Stomach (tissue), 19 donors: ENCODE results near the gene KCNG2. TPM values are rescaled to one million over a fixed set of nuclear protein-coding genes. Genes with fewer than 3 reads are reported as not detected.
A peak's percentile ranks its signal among the peaks of the same experiment; 100 is the strongest.
"Not testable (repeated sequence)": the region's sequence is repeated elsewhere in the genome, so short reads cannot be mapped to it uniquely, and the experiment has no call there.

Experiments
- DNase-seq, 2 donors: peaks; one replicate each; pipeline versions ENCODE4 v3.0.0 to v3.0.0-alpha.2; 2013 to 2019
- H3K27ac ChIP-seq, 5 donors: fragments of 200-600 bp in 4 of 5; sonication (generic) in 4 of 5; one replicate each; pipeline ENCODE4 v1.5.1; 2013 to 2019; ENCODE audit warnings: mild to moderate bottlenecking in 1 of 5, moderate library complexity in 1 of 5
- H3K27me3 ChIP-seq, 3 donors: fragments of 200-600 bp; sonication (generic); one replicate each; pipeline ENCODE4 v1.5.1; 2017 to 2019; ENCODE audit warnings: mixed run types in 1 of 3
- H3K36me3 ChIP-seq, 4 donors: fragments of 200-600 bp; sonication (generic); 1 replicate in 3 of 4; 2 replicates in 1 of 4; pipeline ENCODE4 v1.5.1; 2016 to 2019
- H3K4me1 ChIP-seq, 4 donors: fragments of 200-600 bp; sonication (generic); one replicate each; pipeline ENCODE4 v1.5.1; 2016 to 2019
- H3K4me3 ChIP-seq, 4 donors: fragments of 200-600 bp; sonication (generic) in 3 of 4; one replicate each; pipeline ENCODE4 v1.5.1; 2016 to 2019; ENCODE audit warnings: mild to moderate bottlenecking in 1 of 4
- H3K9me3 ChIP-seq, 4 donors: fragments of 200-600 bp; sonication (generic); one replicate each; pipeline ENCODE4 v1.5.1; 2016 to 2019
- CTCF ChIP-seq, 7 experiments: fragments of 450-650 bp in 4 of 7; fragments of 200-600 bp in 3 of 7; sonication (generic) in 3 of 7; IDR thresholded peaks; one replicate each; pipeline ENCODE4 v1.5.1; 2016 to 2019; ENCODE audit warnings: antibody characterized with exemption in 7 of 7, control low read depth in 2 of 7, mild to moderate bottlenecking in 1 of 7
- EP300 ChIP-seq: sonication (generic); formaldehyde crosslinking; IDR thresholded peaks from one replicate; pipeline ENCODE4 v1.6.1; 2017; ENCODE audit warnings: antibody characterized with exemption
- POLR2A ChIP-seq, 4 donors: fragments of 450-650 bp; IDR thresholded peaks; one replicate each; pipeline ENCODE4 v1.6.1; 2016; ENCODE audit warnings: antibody characterized with exemption in 4 of 4, control low read depth in 2 of 4, mild to moderate bottlenecking in 1 of 4, moderate library complexity in 1 of 4
- POLR2AphosphoS5 ChIP-seq, 3 donors: sonication (generic); formaldehyde crosslinking; IDR thresholded peaks; one replicate each; pipeline ENCODE4 v1.6.1; 2016; ENCODE audit warnings: antibody characterized with exemption in 3 of 3
- WGBS, 5 donors: extraction: QIAGEN DNeasy Blood & Tissue Kit in 3 of 5; methylation state at CpG; one replicate each; pipeline versions ENCODE4 v1.1.5 to v1.1.7; 2013 to 2018; 5-methylcytosine and 5-hydroxymethylcytosine counted together
- intact Hi-C: fragments of 100-400 bp; cut with DNase I; formaldehyde crosslinking; loops from one replicate; pipeline ENCODE4 v1.15.1; 2023; ENCODE audit warnings: low total_unique reads
- long read RNA-seq, 10 donors: transcript quantifications; one replicate each; lab custom pipeline, GENCODE V29; 2026
- polyA plus RNA-seq, 3 donors: library from polyadenylated mRNA; stranded (reverse); fragments of 200-250 nt; gene quantifications; one replicate each; pipeline ENCODE4 v1.2.3, GENCODE V29; 2013
- total RNA-seq, 5 donors: library from RNA; depleted of rRNA; stranded (reverse); fragments of >200 nt; gene quantifications; one replicate each; pipeline versions ENCODE4 v1.1.0 to v1.2.3, GENCODE V29; 2014 to 2016
- donor health status: healthy with polysubstance abuse.
- donor health status: Bipolar disorder and iron deficiency.
- donor health status: healthy.

Gene KCNG2
- total RNA-seq (1 to 10 TPM in 1 of 5 donors, under 1 TPM in 1, not detected in 3; 0.92 to 2.3 TPM), polyA plus RNA-seq (under 1 TPM in 1 of 3 donors, not detected in 2; 0.08 TPM)
- long read RNA-seq, donor 1: 0 reads
- long read RNA-seq, donor 2: 0 reads
- long read RNA-seq, donor 3: 0 reads
- long read RNA-seq, donor 4: 0 reads
- long read RNA-seq, donor 5: 0 reads
- long read RNA-seq, donor 6: 0 reads
- long read RNA-seq, donor 7: 0 reads
- long read RNA-seq, donor 8: 0 reads
- long read RNA-seq, donor 9: 0 reads
- long read RNA-seq, donor 10: 0 reads

- no peaks in the 10 kb centered on the region for H3K9me3 ChIP-seq
- H3K27me3 ChIP-seq: peaks cover 16 to 67% (median 48%) of the 10 kb centered on the region in 3 donors
- peak within 1 kb of the TSS; percentile 31 to 51 (median 41) for H3K4me3 ChIP-seq
- no peaks in the 10 kb centered on the region for H3K36me3 ChIP-seq
- intact Hi-C loops: no loop called here
- WGBS, 5 donors: 5 to 39% (median 12%) methylated on average over 10 to 92 of the region's 92 CpGs
- TF ChIP-seq POLR2A (IDR thresholded peaks at IDR 0.05) (no peak), CTCF (IDR thresholded peaks at IDR 0.05) (no peak), EP300 (no peak), POLR2AphosphoS5 (IDR thresholded peaks at IDR 0.05) (no peak)
- H3K27ac ChIP-seq: no peak within 1 kb of the TSS
- peak in 1 of 2 donors; percentile 79 for DNase-seq
- peaks cover 18 to 30% (median 23%) of the 10 kb centered on the region in 4 donors for H3K4me1 ChIP-seq
Measured at GRCh38 chr18:79797518-79798345, at the start of gene KCNG2. TSS of gene KCNG2 (plus strand) at chr18:79797938. CDS start at chr18:79863668, 65,730 bp downstream.

- Histone ChIP-seq H3K27me3 (no peaks in the 10 kb centered on the region), H3K4me3 (no peak overlapping the region), H3K36me3 (peaks cover 14 to 62% (median 55%) of the 10 kb centered on the region in 4 donors), H3K4me1 (no peaks in the 10 kb centered on the region), H3K27ac (no peak overlapping the region), H3K9me3 (peaks cover 0 to 4% (median 0%) of the 10 kb centered on the region in 4 donors)
- no peak for TF ChIP-seq EP300
- no peak for TF ChIP-seq CTCF (IDR thresholded peaks at IDR 0.05)
- no peak for TF ChIP-seq POLR2A (IDR thresholded peaks at IDR 0.05)
- no peak for TF ChIP-seq POLR2AphosphoS5 (IDR thresholded peaks at IDR 0.05)
- WGBS, 5 donors: 84 to 91% (median 90%) methylated on average over 23 to 36 of the region's 36 CpGs
- no peak for DNase-seq
- intact Hi-C loops: no loop called here
Measured at GRCh38 chr18:79748321-79749180, 49.2 kb upstream of the KCNG2 start.

- intact Hi-C loops: no loop called here
- 84 to 91% (median 87%) methylated on average over 49 of the region's 49 CpGs for WGBS, 5 donors
- peak in 1 of 2 donors; percentile 81 for DNase-seq
- H3K36me3 ChIP-seq: peaks cover 23 to 62% (median 58%) of the 10 kb centered on the region in 4 donors
- no peak for TF ChIP-seq POLR2A (IDR thresholded peaks at IDR 0.05)
- no peak for TF ChIP-seq POLR2AphosphoS5 (IDR thresholded peaks at IDR 0.05)
- TF ChIP-seq EP300: no peak
- H3K4me3 ChIP-seq: no peak overlapping the region
- H3K9me3 ChIP-seq: peaks cover 0 to 4% (median 0%) of the 10 kb centered on the region in 4 donors
- H3K27ac ChIP-seq: no peak overlapping the region
- H3K4me1 ChIP-seq: no peaks in the 10 kb centered on the region
- no peaks in the 10 kb centered on the region for H3K27me3 ChIP-seq
Measured at GRCh38 chr18:79749251-79750191, 48.2 kb upstream of the KCNG2 start.

GRCh38 chr18:79750980-79751571 is 46.7 kb upstream of the KCNG2 start:
- WGBS, 5 donors: 65 to 80% (median 72%) methylated on average over 13 of the region's 13 CpGs
- Histone ChIP-seq H3K27ac (no peak overlapping the region), H3K36me3 (peaks cover 38 to 76% (median 71%) of the 10 kb centered on the region in 4 donors), H3K4me1 (no peaks in the 10 kb centered on the region), H3K27me3 (no peaks in the 10 kb centered on the region), H3K9me3 (peaks cover 0 to 6% (median 0%) of the 10 kb centered on the region in 4 donors), H3K4me3 (no peak overlapping the region)
- intact Hi-C loops: no loop called here
- DNase-seq: peak; percentile 24 to 83
- TF ChIP-seq CTCF (IDR thresholded peaks at IDR 0.05) (no peak), POLR2AphosphoS5 (IDR thresholded peaks at IDR 0.05) (no peak), POLR2A (IDR thresholded peaks at IDR 0.05) (no peak), EP300 (no peak)

- intact Hi-C loops, H3K27ac ChIP-seq, H3K4me1 ChIP-seq, H3K27me3 ChIP-seq, H3K4me3 ChIP-seq, DNase-seq: not testable (repeated sequence)
- H3K36me3 ChIP-seq: peaks cover 34 to 72% (median 65%) of the 10 kb centered on the region in 4 donors
- peaks cover 0 to 12% (median 0%) of the 10 kb centered on the region in 4 donors for H3K9me3 ChIP-seq
- whole genome bisulfite sequencing, 5 donors: 81 to 95% (median 94%) methylated on average over 5 to 18 of the region's 20 CpGs
Measured at GRCh38 chr18:79751918-79752578, 45.7 kb upstream of the KCNG2 start.

GRCh38 chr18:79752946-79753345 is 44.8 kb upstream of the KCNG2 start:
- intact Hi-C loops, H3K4me1 ChIP-seq, H3K27me3 ChIP-seq, H3K4me3 ChIP-seq, DNase-seq, H3K27ac ChIP-seq: not testable (repeated sequence)
- peaks cover 0 to 18% (median 0%) of the 10 kb centered on the region in 4 donors for H3K9me3 ChIP-seq
- 84 to 98% (median 93%) methylated on average over 4 to 7 of the region's 8 CpGs; no CpG with 5 or more reads in 1 of the 5 donors for WGBS, 5 donors
- H3K36me3 ChIP-seq: peaks cover 32 to 64% (median 56%) of the 10 kb centered on the region in 4 donors
